Activated CD4-positive, alpha-beta T cell treated with anti-CD3 and anti-CD28 coated beads, Interleukin-2, amount 10 ng/mL, durations not matched to agents 7 days and 5 days (primary cell): ENCODE measurements around the gene PTPRR. TPM values are rescaled to one million over a fixed set of nuclear protein-coding genes. Genes with fewer than 3 reads are reported as not detected.
A peak's percentile ranks its signal among the peaks of the same experiment; 100 is the strongest.

Experiments used
- CTCF ChIA-PET: fragments of 350-600 bp; sonication (Branson Sonifier 250); formaldehyde crosslinking; loops from one replicate; lab custom pipeline; 2021; ENCODE audit warnings: antibody characterized with exemption; lab: Charles Lee
- POLR2A ChIA-PET: fragments of 350-600 bp; sonication (Branson Sonifier 250); formaldehyde crosslinking; loops from one replicate; lab custom pipeline; 2021; ENCODE audit warnings: antibody characterized with exemption; lab: Charles Lee
- DNase-seq: peaks from one replicate; pipeline ENCODE4 v3.0.0-alpha.2; 2020
- H3K27ac Mint-ChIP-seq: one replicate; pipeline ENCODE4 v1.8.0; 2021; ENCODE audit warnings: mild to moderate bottlenecking, moderate library complexity, mixed read lengths
- H3K27me3 Mint-ChIP-seq: one replicate; pipeline ENCODE4 v1.8.0; 2021; ENCODE audit warnings: mixed read lengths
- H3K36me3 Mint-ChIP-seq: one replicate; pipeline ENCODE4 v1.8.0; 2021; ENCODE audit warnings: low read depth, mixed read lengths
- H3K4me1 Mint-ChIP-seq: one replicate; pipeline ENCODE4 v1.8.0; 2021; ENCODE audit warnings: mixed read lengths
- H3K4me3 Mint-ChIP-seq: one replicate; pipeline ENCODE4 v1.8.0; 2021; ENCODE audit warnings: mild to moderate bottlenecking, moderate library complexity, mixed read lengths
- H3K9me3 Mint-ChIP-seq: one replicate; pipeline ENCODE4 v1.8.0; 2021; ENCODE audit warnings: mixed read lengths
- total RNA-seq, 2 experiments: library from RNA; stranded (reverse); gene quantifications; one replicate each; pipeline ENCODE4 v1.2.3, GENCODE V29; 2021

PTPRR gene
- total RNA-seq, 2 experiments from 2014 or later: not detected

- Mint-ChIP-seq H3K9me3 (no peaks in the 10 kb centered on the region), H3K27me3 (peaks cover 12% of the 10 kb centered on the region), H3K4me1 (peaks cover 6% of the 10 kb centered on the region), H3K4me3 (no peak overlapping the region), H3K36me3 (no peaks in the 10 kb centered on the region), H3K27ac (no peak overlapping the region)
- DNase-seq: no peak
- CTCF ChIA-PET: no interaction called here
- POLR2A ChIA-PET: no interaction called here
Measured at GRCh38 chr12:70646850-70647249, 273.7 kb downstream of the PTPRR start.

GRCh38 chr12:70645494-70646317 is 274.8 kb downstream of the PTPRR start:
- DNase-seq: peak; percentile 9
- Mint-ChIP-seq H3K36me3 (no peaks in the 10 kb centered on the region), H3K4me1 (peaks cover 6% of the 10 kb centered on the region), H3K4me3 (no peak overlapping the region), H3K27me3 (peaks cover 15% of the 10 kb centered on the region), H3K27ac (no peak overlapping the region), H3K9me3 (no peaks in the 10 kb centered on the region)
- CTCF ChIA-PET: no interaction called here
- POLR2A ChIA-PET: no interaction called here

GRCh38 chr12:70644861-70645260 is 275.7 kb downstream of the PTPRR start:
- Mint-ChIP-seq H3K9me3 (no peaks in the 10 kb centered on the region), H3K36me3 (no peaks in the 10 kb centered on the region), H3K27me3 (peaks cover 15% of the 10 kb centered on the region), H3K4me3 (no peak overlapping the region), H3K4me1 (peaks cover 6% of the 10 kb centered on the region), H3K27ac (no peak overlapping the region)
- no peak for DNase-seq
- ChIA-PET POLR2A (no interaction called here), CTCF (no interaction called here)

GRCh38 chr12:70643939-70644338 is 276.6 kb downstream of the PTPRR start:
- H3K4me3 Mint-ChIP-seq: no peak overlapping the region
- peaks cover 6% of the 10 kb centered on the region for H3K4me1 Mint-ChIP-seq
- H3K27me3 Mint-ChIP-seq: peaks cover 17% of the 10 kb centered on the region
- H3K27ac Mint-ChIP-seq: no peak overlapping the region
- CTCF ChIA-PET: no interaction called here
- POLR2A ChIA-PET: no interaction called here
- H3K9me3 Mint-ChIP-seq: no peaks in the 10 kb centered on the region
- DNase-seq: no peak
- H3K36me3 Mint-ChIP-seq: no peaks in the 10 kb centered on the region

GRCh38 chr12:70641691-70642090 is 278.8 kb downstream of the PTPRR start:
- POLR2A ChIA-PET: no interaction called here
- H3K4me3 Mint-ChIP-seq: no peak overlapping the region
- CTCF ChIA-PET: no interaction called here

GRCh38 chr12:70640901-70641300 is 279.6 kb downstream of the PTPRR start:
- no peaks in the 10 kb centered on the region for H3K36me3 Mint-ChIP-seq
- H3K27ac Mint-ChIP-seq: no peak overlapping the region
- ChIA-PET POLR2A (no interaction called here), CTCF (no interaction called here)
- H3K27me3 Mint-ChIP-seq: peaks cover 17% of the 10 kb centered on the region
- peaks cover 3% of the 10 kb centered on the region for H3K4me1 Mint-ChIP-seq
- DNase-seq: no peak
- H3K4me3 Mint-ChIP-seq: no peak overlapping the region
- no peaks in the 10 kb centered on the region for H3K9me3 Mint-ChIP-seq

More at GRCh38 chr12:70641691-70642090, 278.8 kb downstream of the PTPRR start:
- Mint-ChIP-seq H3K27ac (no peak overlapping the region), H3K36me3 (no peaks in the 10 kb centered on the region), H3K9me3 (no peaks in the 10 kb centered on the region), H3K4me1 (peaks cover 6% of the 10 kb centered on the region), H3K27me3 (peaks cover 18% of the 10 kb centered on the region)
- DNase-seq: no peak

GRCh38 chr12:70639535-70639934 is 281.0 kb downstream of the PTPRR start:
- Mint-ChIP-seq H3K4me3 (no peak overlapping the region), H3K36me3 (no peaks in the 10 kb centered on the region), H3K4me1 (no peaks in the 10 kb centered on the region), H3K9me3 (no peaks in the 10 kb centered on the region), H3K27ac (no peak overlapping the region), H3K27me3 (peaks cover 20% of the 10 kb centered on the region)
- DNase-seq: no peak
- CTCF ChIA-PET: no interaction called here
- POLR2A ChIA-PET: no interaction called here

- Mint-ChIP-seq H3K4me1 (no peaks in the 10 kb centered on the region), H3K27me3 (peaks cover 19% of the 10 kb centered on the region)
Measured at GRCh38 chr12:70638639-70639360, 281.7 kb downstream of the PTPRR start.

GRCh38 chr12:70637303-70638085 is 283.0 kb downstream of the PTPRR start, which contains the start of gene PTPRB:
Gene PTPRB (minus strand): TSS chr12:70637429. CDS start chr12:70637395, 34 bp downstream.
- Mint-ChIP-seq H3K36me3 (no peaks in the 10 kb centered on the region), H3K4me3 (no peak within 1 kb of the TSS), H3K9me3 (no peaks in the 10 kb centered on the region), H3K27me3 (peaks cover 17% of the 10 kb centered on the region), H3K4me1 (no peaks in the 10 kb centered on the region), H3K27ac (no peak within 1 kb of the TSS)
- DNase-seq: no peak
- CTCF ChIA-PET: no interaction called here
- POLR2A ChIA-PET: no interaction called here

More at GRCh38 chr12:70638639-70639360, 281.7 kb downstream of the PTPRR start:
- H3K4me3 Mint-ChIP-seq: no peak overlapping the region
- CTCF ChIA-PET: no interaction called here
- no peak for DNase-seq
- H3K27ac Mint-ChIP-seq: no peak overlapping the region
- POLR2A ChIA-PET: no interaction called here
- no peaks in the 10 kb centered on the region for H3K36me3 Mint-ChIP-seq
- no peaks in the 10 kb centered on the region for H3K9me3 Mint-ChIP-seq

GRCh38 chr12:70635755-70636154 is 284.8 kb downstream of the PTPRR start:
- no peaks in the 10 kb centered on the region for H3K36me3 Mint-ChIP-seq
- no peak overlapping the region for H3K27ac Mint-ChIP-seq
- no peak overlapping the region for H3K4me3 Mint-ChIP-seq
- H3K27me3 Mint-ChIP-seq: peaks cover 10% of the 10 kb centered on the region
- CTCF ChIA-PET: interaction anchor here (0.6 kb wide), 1 partner anchor 164 kb away, joined by 3 read pairs; no protein-coding TSS in a partner anchor
- POLR2A ChIA-PET: no interaction called here
- no peak for DNase-seq
- no peaks in the 10 kb centered on the region for H3K9me3 Mint-ChIP-seq
- H3K4me1 Mint-ChIP-seq: peaks cover 2% of the 10 kb centered on the region

GRCh38 chr12:70628701-70629480 is 291.6 kb downstream of the PTPRR start:
- Mint-ChIP-seq H3K4me3 (no peak overlapping the region), H3K27me3 (no peaks in the 10 kb centered on the region), H3K9me3 (no peaks in the 10 kb centered on the region), H3K27ac (no peak overlapping the region), H3K36me3 (no peaks in the 10 kb centered on the region), H3K4me1 (peaks cover 2% of the 10 kb centered on the region)
- POLR2A ChIA-PET: no interaction called here
- no peak for DNase-seq
- CTCF ChIA-PET: no interaction called here

- no peak for DNase-seq
- Mint-ChIP-seq H3K36me3 (no peaks in the 10 kb centered on the region), H3K27ac (no peak overlapping the region), H3K4me3 (no peak overlapping the region), H3K27me3 (no peaks in the 10 kb centered on the region), H3K9me3 (no peaks in the 10 kb centered on the region), H3K4me1 (peaks cover 2% of the 10 kb centered on the region)
- CTCF ChIA-PET: no interaction called here
- POLR2A ChIA-PET: no interaction called here
Measured at GRCh38 chr12:70627677-70628076, 292.9 kb downstream of the PTPRR start.
